Fibroblast of lung (primary cell): Measurements from ENCODE around the gene NOXO1. TPM values are rescaled to one million over a fixed set of nuclear protein-coding genes. Genes with fewer than 3 reads are reported as not detected.

Experiments
- DNase-seq, 2 donors: peaks; one replicate each; pipeline versions ENCODE4 v3.0.0 to v3.0.0-alpha.2; 2010; ENCODE audit warnings: low read depth in 2 of 2
- H2AFZ ChIP-seq: 2 replicates; pipeline ENCODE4 v1.5.1; 2012; ENCODE audit warnings: low read length, control low read depth, inconsistent platforms
- H3K27ac ChIP-seq: 2 replicates; pipeline ENCODE4 v1.5.1; 2011; ENCODE audit warnings: low read length, control low read depth; ENCODE audit not compliant: insufficient read depth
- H3K27me3 ChIP-seq: 2 replicates; pipeline ENCODE4 v1.5.1; 2011; ENCODE audit warnings: mild to moderate bottlenecking, low read length; ENCODE audit not compliant: control insufficient read depth, insufficient read depth
- H3K36me3 ChIP-seq: 2 replicates; pipeline ENCODE4 v1.5.1; 2011; ENCODE audit warnings: low read length; ENCODE audit not compliant: control insufficient read depth, insufficient read depth
- H3K4me1 ChIP-seq: 2 replicates; pipeline ENCODE4 v1.5.1; 2011; ENCODE audit warnings: low read length; ENCODE audit not compliant: control insufficient read depth, insufficient read depth; ENCODE audit errors: extremely low read depth
- H3K4me2 ChIP-seq: 2 replicates; pipeline ENCODE4 v1.5.1; 2011; ENCODE audit warnings: low read length, control low read depth; ENCODE audit not compliant: insufficient read depth; ENCODE audit errors: extremely low read depth
- H3K4me3 ChIP-seq, 4 experiments: fragments of 200-600 bp in 1 of 4; sonication (generic) in 1 of 4; replicated peaks in 1 of 4; 2 replicates each; pipeline ENCODE4 v1.5.1; 2011 to 2016; ENCODE audit warnings: low read length in 4 of 4, low read depth in 3 of 4, mild to moderate bottlenecking in 3 of 4, control low read depth in 2 of 4, inconsistent platforms in 1 of 4, mixed read lengths in 1 of 4; ENCODE audit not compliant: insufficient read depth in 1 of 4; ENCODE audit errors: control extremely low read depth in 1 of 4
- H3K79me2 ChIP-seq: 2 replicates; pipeline ENCODE4 v1.5.1; 2012; ENCODE audit warnings: mild to moderate bottlenecking, low read length, inconsistent platforms; ENCODE audit not compliant: control insufficient read depth, insufficient read depth
- H3K9ac ChIP-seq: 2 replicates; pipeline ENCODE4 v1.5.1; 2011; ENCODE audit warnings: mild to moderate bottlenecking, low read length, control low read depth; ENCODE audit not compliant: insufficient read depth
- H3K9me3 ChIP-seq: 2 replicates; pipeline ENCODE4 v1.5.1; 2012; ENCODE audit warnings: low read depth, low read length; ENCODE audit not compliant: control insufficient read depth, insufficient read depth
- H4K20me1 ChIP-seq: 2 replicates; pipeline ENCODE4 v1.5.1; 2011; ENCODE audit warnings: low read length; ENCODE audit not compliant: control insufficient read depth, insufficient read depth; ENCODE audit errors: extremely low read depth
- EZH2 ChIP-seq: IDR thresholded peaks from 2 replicates; pipeline ENCODE4 v1.5.1; 2012; ENCODE audit warnings: low read length, control low read depth, mild to moderate bottlenecking; ENCODE audit errors: missing control alignments
- polyA plus RNA-seq, 2 donors: library from polyadenylated mRNA; depleted of rRNA in 1 of 2; stranded (reverse) in 1 of 2; unstranded in 1 of 2; fragments of >200 nt; gene quantifications; 2 replicates each; pipeline ENCODE4 v1.2.1, GENCODE V29; 2011 to 2012; ENCODE audit warnings: missing spikeins in 1 of 2
- total RNA-seq: library from RNA; depleted of rRNA; stranded (reverse); fragments of >200 nt; gene quantifications from 2 replicates; pipeline ENCODE4 v1.2.1, GENCODE V29; 2014
- TF ChIP-seq, protein P1 (sequence below), 2 donors: IDR thresholded peaks in 1 of 2; conservative IDR thresholded peaks in 1 of 2; 1 replicate in 1 of 2; 2 replicates in 1 of 2; pipeline ENCODE4 v1.5.1; 2011 to 2012; ENCODE audit warnings: low read length in 2 of 2, control low read depth in 1 of 2, inconsistent platforms in 1 of 2, low read depth in 1 of 2, mild to moderate bottlenecking in 1 of 2

Gene NOXO1
- total and polyA plus RNA-seq, 2 donors (not counting 1 experiment from before 2014, with no cell fraction given): 0.03 TPM; not detected in 1

DNA sequence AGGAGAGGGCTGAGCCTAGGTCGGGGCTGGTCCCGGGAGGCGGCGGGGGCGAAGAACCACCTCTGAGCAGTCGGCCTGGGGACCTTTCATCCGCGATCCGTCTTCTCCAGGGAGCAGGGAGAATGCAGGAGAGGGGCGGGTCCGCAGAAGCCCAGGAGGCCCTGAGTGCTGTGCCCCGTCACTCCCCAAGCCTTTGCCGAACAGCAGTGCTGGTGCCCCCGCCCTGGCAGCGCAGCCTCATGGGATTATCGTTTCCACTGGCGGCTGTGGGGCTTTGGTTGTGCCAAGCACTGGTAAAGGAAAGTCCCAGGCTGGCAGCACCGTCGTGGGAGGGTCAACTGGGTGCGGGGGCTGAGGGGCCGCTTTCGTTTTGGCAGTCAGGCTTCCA, 8.8 kb downstream of the NOXO1 start:
- Histone ChIP-seq H3K4me2 (peak overlapping the region; percentile 33), H3K4me3 (peak overlapping the region; percentile 84 to 94 (median 88)), H3K9me3 (no peaks in the 10 kb centered on the region), H3K27me3 (no peaks in the 10 kb centered on the region), H2AFZ (no peak overlapping the region), H3K9ac (peak overlapping the region; percentile 87), H3K4me1 (no peaks in the 10 kb centered on the region), H4K20me1 (no peaks in the 10 kb centered on the region), H3K36me3 (peaks cover 23% of the 10 kb centered on the region), H3K79me2 (peaks cover 16% of the 10 kb centered on the region), H3K27ac (peak overlapping the region; percentile 89)
- DNase-seq: peak in 1 of 2 donors; percentile 27
- TF ChIP-seq EZH2: no peak
- TF ChIP-seq, protein P1, sequence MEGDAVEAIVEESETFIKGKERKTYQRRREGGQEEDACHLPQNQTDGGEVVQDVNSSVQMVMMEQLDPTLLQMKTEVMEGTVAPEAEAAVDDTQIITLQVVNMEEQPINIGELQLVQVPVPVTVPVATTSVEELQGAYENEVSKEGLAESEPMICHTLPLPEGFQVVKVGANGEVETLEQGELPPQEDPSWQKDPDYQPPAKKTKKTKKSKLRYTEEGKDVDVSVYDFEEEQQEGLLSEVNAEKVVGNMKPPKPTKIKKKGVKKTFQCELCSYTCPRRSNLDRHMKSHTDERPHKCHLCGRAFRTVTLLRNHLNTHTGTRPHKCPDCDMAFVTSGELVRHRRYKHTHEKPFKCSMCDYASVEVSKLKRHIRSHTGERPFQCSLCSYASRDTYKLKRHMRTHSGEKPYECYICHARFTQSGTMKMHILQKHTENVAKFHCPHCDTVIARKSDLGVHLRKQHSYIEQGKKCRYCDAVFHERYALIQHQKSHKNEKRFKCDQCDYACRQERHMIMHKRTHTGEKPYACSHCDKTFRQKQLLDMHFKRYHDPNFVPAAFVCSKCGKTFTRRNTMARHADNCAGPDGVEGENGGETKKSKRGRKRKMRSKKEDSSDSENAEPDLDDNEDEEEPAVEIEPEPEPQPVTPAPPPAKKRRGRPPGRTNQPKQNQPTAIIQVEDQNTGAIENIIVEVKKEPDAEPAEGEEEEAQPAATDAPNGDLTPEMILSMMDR (conservative IDR thresholded peaks at IDR 0.05 in 1 of 2, IDR thresholded peaks at IDR 0.05 in 1 of 2; ENCODE audit: low read depth in 1 of 2, low read length in 2 of 2): no peak

DNA sequence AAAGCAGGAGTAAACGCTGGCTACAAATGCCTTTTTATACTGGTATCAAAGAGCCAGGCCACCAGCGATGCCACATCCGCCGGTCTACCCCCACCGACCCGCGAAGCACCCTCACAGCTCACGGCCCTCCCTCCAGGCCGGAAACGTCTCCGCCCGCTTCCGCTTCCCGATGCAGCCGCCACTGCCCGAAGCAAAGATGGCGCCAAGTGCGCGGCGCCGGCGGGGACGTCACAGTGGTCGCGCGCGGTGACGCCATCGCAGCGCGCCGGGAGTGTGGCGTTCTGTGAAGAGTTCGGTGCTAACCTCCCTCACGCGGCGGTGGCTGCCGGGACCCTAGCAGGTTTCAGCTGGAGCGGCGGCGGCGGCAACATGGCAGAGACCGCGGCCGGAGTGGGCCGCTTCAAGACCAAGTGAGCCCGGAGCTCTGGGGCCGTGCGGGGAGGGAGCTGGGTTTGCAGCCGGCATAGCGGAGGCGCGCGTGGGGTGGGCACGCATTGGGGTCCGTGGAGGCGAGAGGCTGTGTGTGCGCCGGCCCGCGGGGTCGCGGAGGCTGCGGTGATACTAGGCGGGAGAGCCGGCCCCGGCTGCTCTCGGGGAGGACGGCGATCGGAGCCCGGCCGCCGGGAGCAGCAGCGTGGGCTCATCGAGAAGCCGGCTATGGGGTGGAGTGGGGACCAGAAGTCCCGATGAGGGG, 9.3 kb downstream of the NOXO1 start, which contains the start of gene TBL3:
TBL3 (plus strand) TSS at position 258 of the 694 bp plus-strand sequence; CDS start at position 370, 112 bp downstream.
- H3K36me3 ChIP-seq: peaks cover 22% of the 10 kb centered on the region
- no peak for TF ChIP-seq EZH2
- TF ChIP-seq, protein P1 (conservative IDR thresholded peaks at IDR 0.05 in 1 of 2, IDR thresholded peaks at IDR 0.05 in 1 of 2; ENCODE audit: low read depth in 1 of 2, low read length in 2 of 2): no peak
- peak within 1 kb of the TSS; percentile 89 for H3K27ac ChIP-seq
- peaks cover 16% of the 10 kb centered on the region for H3K79me2 ChIP-seq
- H3K4me3 ChIP-seq: peak within 1 kb of the TSS; percentile 84 to 94 (median 88)
- H3K4me2 ChIP-seq: peak within 1 kb of the TSS; percentile 93
- H3K27me3 ChIP-seq: no peaks in the 10 kb centered on the region
- H2AFZ ChIP-seq: peak within 1 kb of the TSS; percentile 79
- peak within 1 kb of the TSS; percentile 87 for H3K9ac ChIP-seq
- H3K9me3 ChIP-seq: no peaks in the 10 kb centered on the region
- DNase-seq: peak; percentile 92 to 93
- no peaks in the 10 kb centered on the region for H3K4me1 ChIP-seq
- H4K20me1 ChIP-seq: no peaks in the 10 kb centered on the region

DNA sequence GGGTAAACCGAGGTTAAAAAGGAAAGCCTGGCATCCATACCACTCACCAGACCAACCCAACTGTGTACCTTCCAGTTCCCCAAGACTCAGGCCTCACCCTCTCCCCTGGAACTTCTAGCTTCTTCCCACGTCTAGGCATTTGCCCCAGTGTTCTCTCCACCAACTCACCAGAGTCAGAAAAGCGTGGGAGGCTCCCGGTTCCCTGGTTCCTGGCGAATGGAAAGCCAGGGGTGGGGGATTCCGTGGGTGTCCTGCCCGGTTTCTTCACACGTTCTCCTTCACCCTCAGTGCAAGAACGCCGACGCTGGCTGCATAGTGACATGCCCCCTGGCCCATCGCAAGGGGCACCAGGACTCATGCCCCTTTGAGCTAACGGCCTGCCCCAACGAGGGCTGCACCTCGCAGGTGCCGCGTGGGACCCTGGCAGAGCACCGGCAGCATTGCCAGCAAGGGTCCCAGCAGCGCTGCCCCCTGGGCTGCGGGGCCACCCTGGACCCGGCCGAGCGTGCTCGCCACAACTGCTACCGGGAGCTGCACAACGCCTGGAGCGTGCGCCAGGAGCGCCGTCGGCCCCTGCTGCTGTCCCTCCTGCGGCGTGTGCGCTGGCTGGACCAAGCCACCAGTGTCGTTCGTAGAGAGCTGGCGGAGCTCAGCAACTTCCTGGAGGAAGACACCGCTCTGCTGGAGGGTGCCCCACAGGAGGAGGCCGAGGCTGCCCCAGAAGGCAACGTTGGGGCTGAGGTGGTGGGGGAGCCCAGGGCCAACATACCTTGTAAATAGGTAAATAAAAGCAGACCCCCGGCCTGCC, 12.9 kb downstream of the NOXO1 start:
- peaks cover 3% of the 10 kb centered on the region for H3K4me1 ChIP-seq
- no peak overlapping the region for H3K4me2 ChIP-seq
- no peak for TF ChIP-seq EZH2
- TF ChIP-seq, protein P1 (conservative IDR thresholded peaks at IDR 0.05 in 1 of 2, IDR thresholded peaks at IDR 0.05 in 1 of 2; ENCODE audit: low read depth in 1 of 2, low read length in 2 of 2): no peak
- H3K4me3 ChIP-seq: no peak overlapping the region
- H4K20me1 ChIP-seq: no peaks in the 10 kb centered on the region
- no peaks in the 10 kb centered on the region for H3K27me3 ChIP-seq
- peaks cover 37% of the 10 kb centered on the region for H3K79me2 ChIP-seq
- no peaks in the 10 kb centered on the region for H3K9me3 ChIP-seq
- no peak for DNase-seq
- H3K36me3 ChIP-seq: peaks cover 4% of the 10 kb centered on the region
- no peak overlapping the region for H3K27ac ChIP-seq
- H2AFZ ChIP-seq: no peak overlapping the region
- no peak overlapping the region for H3K9ac ChIP-seq
